HFFc6 (cell line): Measurements from ENCODE around the gene MUTYH. TPM values are rescaled to one million over a fixed set of nuclear protein-coding genes. Genes with fewer than 3 reads are reported as not detected.
"Not testable (repeated sequence)": the region's sequence is repeated elsewhere in the genome, so short reads cannot be mapped to it uniquely, and the experiment has no call there.

Experiments used
- DNase-seq: peaks from one replicate; pipeline ENCODE4 v3.0.0-alpha.2; 2018
- H3K27ac Mint-ChIP-seq: 2 replicates; pipeline ENCODE4 v1.8.0; 2020; ENCODE audit warnings: mild to moderate bottlenecking, mixed read lengths
- H3K27me3 Mint-ChIP-seq: 2 replicates; pipeline ENCODE4 v1.8.0; 2021; ENCODE audit warnings: mild to moderate bottlenecking, moderate library complexity, mixed read lengths; ENCODE audit not compliant: insufficient read depth
- H3K36me3 Mint-ChIP-seq: 2 replicates; pipeline ENCODE4 v1.8.0; 2021; ENCODE audit warnings: low read depth, mixed read lengths
- H3K4me1 Mint-ChIP-seq: 2 replicates; pipeline ENCODE4 v1.8.0; 2020; ENCODE audit warnings: low read depth, mixed read lengths
- H3K4me3 Mint-ChIP-seq: 2 replicates; pipeline ENCODE4 v1.8.0; 2020; ENCODE audit warnings: mild to moderate bottlenecking, moderate library complexity, mixed read lengths
- H3K9me3 Mint-ChIP-seq: 2 replicates; pipeline ENCODE4 v1.8.0; 2020; ENCODE audit warnings: mild to moderate bottlenecking, mixed read lengths
- CTCF ChIP-seq: fragments of 200-600 bp; sonication (generic); IDR thresholded peaks from 2 replicates; pipeline ENCODE4 v1.5.0; 2021; ENCODE audit warnings: antibody characterized with exemption, mild to moderate bottlenecking
- total RNA-seq, 6 experiments: library from RNA; stranded (reverse); fragmentation: NEBNext Ultra II Directional; extraction: Animal tissue kit (Norgen Biotek cat#: 25700); gene quantifications; 2 replicates in 1 of 6; 3 replicates in 5 of 6; pipeline ENCODE4 v1.2.3, GENCODE V29; 2021

The MUTYH gene
- total RNA-seq, 6 experiments from 2014 or later = 8.7 to 12.9 (median 10.5) TPM

GRCh38 chr1:45375104-45376090 is 35.2 kb upstream of the MUTYH start:
- Mint-ChIP-seq H3K36me3 (no peaks in the 10 kb centered on the region), H3K9me3 (no peaks in the 10 kb centered on the region), H3K4me1 (peaks cover under 1% of the 10 kb centered on the region; the same call in 1 of the 2 replicates), H3K27ac (no peak overlapping the region), H3K4me3 (no peak overlapping the region), H3K27me3 (no peaks in the 10 kb centered on the region; the same call in 1 of the 2 replicates)
- no peak; the same call in 1 of the 2 replicates for TF ChIP-seq CTCF
- DNase-seq = peak; percentile 23

DNA sequence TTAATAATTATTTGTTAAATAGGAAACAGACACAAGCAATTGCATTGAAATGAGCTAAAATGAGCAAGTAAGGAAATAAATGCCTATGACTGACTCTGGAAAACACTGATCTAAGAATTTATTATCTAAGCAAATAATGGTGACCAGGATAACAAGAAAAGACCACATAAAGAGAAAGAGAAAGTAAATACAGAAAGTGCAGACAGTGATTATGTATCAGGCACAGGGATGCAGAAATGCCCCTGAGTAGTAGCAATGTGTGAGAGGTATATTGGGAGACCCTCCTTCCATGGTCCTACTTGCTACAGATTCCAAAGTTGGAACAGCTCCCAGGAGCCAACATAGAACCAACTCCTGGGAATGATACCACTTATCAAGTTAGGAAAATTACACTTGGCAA is 33.3 kb upstream of the MUTYH start:
- no peak overlapping the region for H3K27ac Mint-ChIP-seq
- no peak for TF ChIP-seq CTCF
- H3K4me1 Mint-ChIP-seq = no peaks in the 10 kb centered on the region
- no peaks in the 10 kb centered on the region for H3K9me3 Mint-ChIP-seq
- no peak for DNase-seq
- H3K36me3 Mint-ChIP-seq = no peaks in the 10 kb centered on the region
- no peak overlapping the region for H3K4me3 Mint-ChIP-seq
- H3K27me3 Mint-ChIP-seq = no peaks in the 10 kb centered on the region; the same call in 1 of the 2 replicates

DNA sequence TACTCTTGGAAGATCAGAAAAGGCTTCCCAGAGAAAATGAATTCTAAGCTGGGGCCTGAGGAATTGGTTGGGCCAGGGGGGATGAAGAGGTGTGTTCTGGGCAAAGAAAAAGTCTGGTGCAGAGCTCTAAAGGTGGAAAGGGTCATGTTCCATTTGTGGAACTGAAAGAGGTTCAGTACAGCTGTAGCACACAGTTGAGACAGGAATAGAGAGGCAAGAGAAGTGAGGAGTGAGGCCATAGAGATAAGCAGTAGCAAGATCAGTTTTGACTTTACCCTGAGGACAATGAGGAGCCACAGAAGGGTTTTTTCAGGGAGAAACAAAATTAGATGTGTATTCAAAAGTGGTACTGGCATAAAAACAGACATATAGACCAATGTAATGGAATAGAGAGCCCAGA is 30.3 kb upstream of the MUTYH start:
- no peaks in the 10 kb centered on the region; the same call in 1 of the 2 replicates for H3K27me3 Mint-ChIP-seq
- H3K4me3 Mint-ChIP-seq = no peak overlapping the region
- H3K27ac Mint-ChIP-seq = no peak overlapping the region
- H3K4me1 Mint-ChIP-seq = no peaks in the 10 kb centered on the region
- TF ChIP-seq CTCF = no peak
- DNase-seq = no peak
- H3K9me3 Mint-ChIP-seq = no peaks in the 10 kb centered on the region
- H3K36me3 Mint-ChIP-seq = no peaks in the 10 kb centered on the region

GRCh38 chr1:45365051-45365450 is 24.8 kb upstream of the MUTYH start:
- Mint-ChIP-seq H3K4me3 (no peak overlapping the region), H3K27ac (no peak overlapping the region), H3K27me3 (no peaks in the 10 kb centered on the region; the same call in 1 of the 2 replicates), H3K36me3 (no peaks in the 10 kb centered on the region), H3K9me3 (no peaks in the 10 kb centered on the region), H3K4me1 (peaks cover 5% of the 10 kb centered on the region)
- no peak for DNase-seq
- TF ChIP-seq CTCF = no peak

DNA sequence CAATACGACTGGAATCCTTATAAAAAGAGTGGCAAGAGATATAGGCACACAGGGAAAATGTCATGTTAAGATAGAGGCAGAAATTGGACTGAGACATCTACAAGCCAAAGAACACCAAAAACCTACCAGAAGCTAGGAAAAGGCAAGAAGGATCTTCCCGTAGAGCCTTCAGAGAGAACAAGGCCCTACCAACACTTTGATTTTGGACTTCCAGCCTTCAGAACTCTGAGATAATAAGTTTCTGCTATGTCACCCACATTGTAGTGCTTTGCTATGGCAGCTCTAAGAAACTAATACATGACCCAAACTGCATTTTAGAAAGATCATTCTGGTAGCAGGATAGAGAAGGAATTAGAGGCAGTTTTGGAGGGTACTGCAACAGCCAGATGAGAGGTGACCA is 24.1 kb upstream of the MUTYH start:
- no peaks in the 10 kb centered on the region for H3K9me3 Mint-ChIP-seq
- H3K4me1 Mint-ChIP-seq = peaks cover 9% of the 10 kb centered on the region
- no peak for DNase-seq
- no peak overlapping the region for H3K27ac Mint-ChIP-seq
- no peaks in the 10 kb centered on the region; the same call in 1 of the 2 replicates for H3K27me3 Mint-ChIP-seq
- no peak for TF ChIP-seq CTCF
- H3K4me3 Mint-ChIP-seq = no peak overlapping the region
- no peaks in the 10 kb centered on the region for H3K36me3 Mint-ChIP-seq

- peak; percentile 71 for DNase-seq
- not testable (repeated sequence) for H3K27me3 Mint-ChIP-seq, H3K9me3 Mint-ChIP-seq, H3K36me3 Mint-ChIP-seq, H3K4me1 Mint-ChIP-seq
- Mint-ChIP-seq H3K27ac (peak overlapping the region; percentile 66; the same call in 1 of the 2 replicates), H3K4me3 (peak overlapping the region; percentile 30; the same call in 1 of the 2 replicates)
Measured at GRCh38 chr1:45360981-45361380, 20.7 kb upstream of the MUTYH start.
